Thyroid gland (tissue), 4 donors: ENCODE results near the gene AIRE.

Source experiments
- POLR2A ChIP-seq, 2 donors: fragments of 450-650 bp; IDR thresholded peaks; one replicate each; pipeline ENCODE4 v1.6.1; 2017; ENCODE audit warnings: antibody characterized with exemption in 2 of 2, mild to moderate bottlenecking in 2 of 2, moderate library complexity in 1 of 2
- TF ChIP-seq, protein P1 (sequence below), 6 experiments: fragments of 200-600 bp in 3 of 6; fragments of 450-650 bp in 3 of 6; sonication (generic) in 3 of 6; IDR thresholded peaks; one replicate each; pipeline ENCODE4 v1.5.1; 2016 to 2019; ENCODE audit warnings: antibody characterized with exemption in 6 of 6, mild to moderate bottlenecking in 2 of 6, inconsistent platforms in 1 of 6, moderate library complexity in 1 of 6

- TF ChIP-seq, protein P1, sequence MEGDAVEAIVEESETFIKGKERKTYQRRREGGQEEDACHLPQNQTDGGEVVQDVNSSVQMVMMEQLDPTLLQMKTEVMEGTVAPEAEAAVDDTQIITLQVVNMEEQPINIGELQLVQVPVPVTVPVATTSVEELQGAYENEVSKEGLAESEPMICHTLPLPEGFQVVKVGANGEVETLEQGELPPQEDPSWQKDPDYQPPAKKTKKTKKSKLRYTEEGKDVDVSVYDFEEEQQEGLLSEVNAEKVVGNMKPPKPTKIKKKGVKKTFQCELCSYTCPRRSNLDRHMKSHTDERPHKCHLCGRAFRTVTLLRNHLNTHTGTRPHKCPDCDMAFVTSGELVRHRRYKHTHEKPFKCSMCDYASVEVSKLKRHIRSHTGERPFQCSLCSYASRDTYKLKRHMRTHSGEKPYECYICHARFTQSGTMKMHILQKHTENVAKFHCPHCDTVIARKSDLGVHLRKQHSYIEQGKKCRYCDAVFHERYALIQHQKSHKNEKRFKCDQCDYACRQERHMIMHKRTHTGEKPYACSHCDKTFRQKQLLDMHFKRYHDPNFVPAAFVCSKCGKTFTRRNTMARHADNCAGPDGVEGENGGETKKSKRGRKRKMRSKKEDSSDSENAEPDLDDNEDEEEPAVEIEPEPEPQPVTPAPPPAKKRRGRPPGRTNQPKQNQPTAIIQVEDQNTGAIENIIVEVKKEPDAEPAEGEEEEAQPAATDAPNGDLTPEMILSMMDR (IDR thresholded peaks at IDR 0.05), result no peak
- TF ChIP-seq POLR2A (IDR thresholded peaks at IDR 0.05), result no peak
Observed at GRCh38 chr21:44315691-44316203, 30.1 kb downstream of the AIRE start.
